ENCODE results near the gene TPO. TPM values are rescaled to one million over a fixed set of nuclear protein-coding genes. Genes with fewer than 3 reads are reported as not detected.
"Not testable (repeated sequence)": the region's sequence is repeated elsewhere in the genome, so short reads cannot be mapped to it uniquely, and the experiment has no call there.

TPO gene
- total RNA-seq, 2 donors from 2014 or later: 0.80 to 0.94 TPM

DNA sequence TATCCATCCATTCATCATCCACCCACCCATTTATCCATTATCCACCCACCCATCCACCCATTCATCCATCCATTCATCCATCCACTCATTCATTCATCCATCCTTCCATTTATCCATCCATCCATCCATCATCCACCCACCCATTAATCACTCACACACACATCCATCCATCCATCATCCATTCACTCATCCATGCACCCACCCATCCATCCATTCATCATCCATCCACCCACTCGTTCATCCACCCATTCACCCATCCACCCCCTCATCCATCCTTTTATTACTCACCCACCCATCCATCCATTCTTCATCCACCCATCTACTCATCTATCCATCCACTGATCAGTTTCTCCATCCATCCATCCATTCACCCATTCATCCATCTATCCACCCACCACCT, 8.1 kb upstream of the TPO start:
- Histone ChIP-seq H3K4me3 (no peak overlapping the region), H3K9me3 (no peaks in the 10 kb centered on the region), H3K9ac (ENCODE audit: low read depth in 2 of 2, low read length in 2 of 2) (no peak overlapping the region), H3K4me1 (no peaks in the 10 kb centered on the region), H3K36me3 (no peaks in the 10 kb centered on the region), H3K27me3 (no peaks in the 10 kb centered on the region), H3K27ac (no peak overlapping the region)
- no peak for DNase-seq
- intact Hi-C loops (cut with DNase I): no loop called here
- TF ChIP-seq, protein P1, sequence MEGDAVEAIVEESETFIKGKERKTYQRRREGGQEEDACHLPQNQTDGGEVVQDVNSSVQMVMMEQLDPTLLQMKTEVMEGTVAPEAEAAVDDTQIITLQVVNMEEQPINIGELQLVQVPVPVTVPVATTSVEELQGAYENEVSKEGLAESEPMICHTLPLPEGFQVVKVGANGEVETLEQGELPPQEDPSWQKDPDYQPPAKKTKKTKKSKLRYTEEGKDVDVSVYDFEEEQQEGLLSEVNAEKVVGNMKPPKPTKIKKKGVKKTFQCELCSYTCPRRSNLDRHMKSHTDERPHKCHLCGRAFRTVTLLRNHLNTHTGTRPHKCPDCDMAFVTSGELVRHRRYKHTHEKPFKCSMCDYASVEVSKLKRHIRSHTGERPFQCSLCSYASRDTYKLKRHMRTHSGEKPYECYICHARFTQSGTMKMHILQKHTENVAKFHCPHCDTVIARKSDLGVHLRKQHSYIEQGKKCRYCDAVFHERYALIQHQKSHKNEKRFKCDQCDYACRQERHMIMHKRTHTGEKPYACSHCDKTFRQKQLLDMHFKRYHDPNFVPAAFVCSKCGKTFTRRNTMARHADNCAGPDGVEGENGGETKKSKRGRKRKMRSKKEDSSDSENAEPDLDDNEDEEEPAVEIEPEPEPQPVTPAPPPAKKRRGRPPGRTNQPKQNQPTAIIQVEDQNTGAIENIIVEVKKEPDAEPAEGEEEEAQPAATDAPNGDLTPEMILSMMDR (IDR thresholded peaks at IDR 0.05): no peak

DNA sequence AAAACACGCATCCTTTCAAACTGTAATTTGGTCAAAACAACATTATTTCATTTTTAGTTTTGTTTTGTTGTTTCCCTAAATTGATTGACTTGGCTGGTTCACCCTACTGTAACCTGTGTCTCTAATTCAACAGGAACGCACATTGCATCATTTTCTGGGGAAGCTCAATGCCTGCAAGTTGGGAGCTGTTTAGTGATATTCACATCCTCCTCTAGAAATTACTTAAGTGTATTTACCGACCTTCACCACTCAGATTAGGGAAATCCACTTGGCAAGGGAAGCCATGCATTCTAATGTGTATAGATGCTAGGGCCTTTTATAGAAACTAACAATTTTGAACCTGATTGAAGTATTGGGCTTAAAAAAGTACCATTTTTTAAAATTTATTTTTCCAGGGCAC, 7.3 kb upstream of the TPO start:
- Histone ChIP-seq H3K9me3 (no peaks in the 10 kb centered on the region), H3K36me3 (no peaks in the 10 kb centered on the region), H3K4me3 (no peak overlapping the region), H3K9ac (ENCODE audit: low read depth in 2 of 2, low read length in 2 of 2) (no peak overlapping the region), H3K27ac (no peak overlapping the region), H3K4me1 (no peaks in the 10 kb centered on the region), H3K27me3 (no peaks in the 10 kb centered on the region)
- TF ChIP-seq, protein P1 (IDR thresholded peaks at IDR 0.05): no peak
- intact Hi-C loops (cut with DNase I): no loop called here
- DNase-seq: no peak

- Histone ChIP-seq H3K36me3 (no peaks in the 10 kb centered on the region), H3K27ac (no peak overlapping the region), H3K4me3 (no peak overlapping the region), H3K27me3 (no peaks in the 10 kb centered on the region), H3K4me1 (no peaks in the 10 kb centered on the region), H3K9ac (ENCODE audit: low read depth in 2 of 2, low read length in 2 of 2) (no peak overlapping the region), H3K9me3 (no peaks in the 10 kb centered on the region)
- intact Hi-C loops (cut with DNase I): no loop called here
- no peak for DNase-seq
- TF ChIP-seq, protein P1 (IDR thresholded peaks at IDR 0.05): no peak
Measured at GRCh38 chr2:1406434-1406833, 6.8 kb upstream of the TPO start.

GRCh38 chr2:1407950-1408675, 5.2 kb upstream of the TPO start:
- TF ChIP-seq, protein P1 (IDR thresholded peaks at IDR 0.05): no peak
- no peaks in the 10 kb centered on the region for H3K27me3 ChIP-seq
- no peaks in the 10 kb centered on the region for H3K9me3 ChIP-seq
- no peaks in the 10 kb centered on the region for H3K4me1 ChIP-seq
- H3K4me3 ChIP-seq: no peak overlapping the region
- intact Hi-C loops (cut with DNase I): no loop called here
- H3K27ac ChIP-seq: no peak overlapping the region
- H3K36me3 ChIP-seq: no peaks in the 10 kb centered on the region
- H3K9ac ChIP-seq (ENCODE audit: low read depth in 2 of 2, low read length in 2 of 2): no peak overlapping the region
- no peak for DNase-seq

- H3K36me3 ChIP-seq: no peaks in the 10 kb centered on the region
- H3K4me1 ChIP-seq: no peaks in the 10 kb centered on the region
- DNase-seq: no peak
- TF ChIP-seq, protein P1 (IDR thresholded peaks at IDR 0.05): no peak
- no peak overlapping the region for H3K27ac ChIP-seq
- H3K9me3 ChIP-seq: no peaks in the 10 kb centered on the region
- intact Hi-C loops (cut with DNase I): no loop called here
- H3K9ac ChIP-seq (ENCODE audit: low read depth in 2 of 2, low read length in 2 of 2): no peak overlapping the region
- no peaks in the 10 kb centered on the region for H3K27me3 ChIP-seq
- no peak overlapping the region for H3K4me3 ChIP-seq
Measured at GRCh38 chr2:1414121-1414520, 858 bp downstream of the TPO start.

DNA sequence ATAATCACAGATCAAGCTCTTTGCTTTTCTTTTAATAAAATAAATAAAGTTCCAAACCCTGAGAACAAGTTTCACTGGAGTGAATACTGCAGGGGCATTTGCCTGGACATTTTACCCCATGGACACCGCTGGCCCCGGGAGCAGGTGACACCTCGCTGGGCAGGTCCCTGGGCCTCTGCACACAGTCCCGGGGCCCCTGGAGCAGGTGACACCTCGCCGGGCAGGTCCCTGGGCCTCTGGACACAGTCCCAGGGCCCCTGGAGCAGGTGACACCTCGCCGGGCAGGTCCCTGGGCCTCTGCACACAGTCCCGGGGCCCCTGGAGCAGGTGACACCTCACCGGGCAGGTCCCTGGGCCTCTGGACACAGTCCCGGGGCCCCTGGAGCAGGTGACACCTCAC, 1.6 kb downstream of the TPO start:
- H3K27ac ChIP-seq; H3K9ac ChIP-seq (ENCODE audit: low read depth in 2 of 2, low read length in 2 of 2); H3K4me3 ChIP-seq; H3K36me3 ChIP-seq; H3K9me3 ChIP-seq; DNase-seq; H3K27me3 ChIP-seq; intact Hi-C loops (cut with DNase I); H3K4me1 ChIP-seq: not testable (repeated sequence)
